Measurements from ENCODE around the gene UBQLN3.

UBQLN3 gene

DNA sequence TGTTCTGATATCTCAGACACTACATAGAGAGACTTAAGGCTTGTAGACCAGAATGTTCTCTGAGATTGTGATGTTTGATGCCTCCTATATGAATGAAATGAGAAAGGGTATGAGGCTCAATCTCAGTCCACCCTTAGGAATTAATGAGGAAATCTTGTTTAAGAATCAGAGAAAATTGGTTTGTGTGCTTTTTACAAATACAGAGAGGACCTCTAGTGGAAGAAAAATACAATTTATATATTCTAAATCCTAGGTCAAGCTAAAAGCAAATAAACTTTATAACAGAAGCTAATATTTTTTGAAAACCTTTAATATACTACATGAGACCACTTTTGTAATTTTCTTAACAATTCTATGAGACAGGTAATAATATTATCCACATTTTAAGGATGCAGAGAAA lies 43.6 kb upstream of the UBQLN3 start:
- Histone ChIP-seq H3K36me3 (ENCODE audit: insufficient read depth, low read length) (no peaks in the 10 kb centered on the region), H3K4me2 (ENCODE audit: insufficient read depth, low read length) (no peak overlapping the region), H3K27ac (ENCODE audit: low read length) (no peak overlapping the region), H3K79me2 (ENCODE audit: insufficient read depth, low read length) (no peaks in the 10 kb centered on the region), H4K20me1 (ENCODE audit: insufficient read depth, low read length) (no peaks in the 10 kb centered on the region; the same call in 1 of the 2 replicates), H3K4me1 (ENCODE audit: insufficient read depth, low read length) (no peaks in the 10 kb centered on the region), H3K9ac (ENCODE audit: low read depth, low read length) (no peak overlapping the region), H2AFZ (ENCODE audit: low read depth, low read length) (no peak overlapping the region), H3K27me3 (ENCODE audit: insufficient read depth, low read length, poor library complexity) (peaks cover 6% of the 10 kb centered on the region), H3K4me3 (ENCODE audit: low read depth in 1 of 2, low read length in 2 of 2) (no peak overlapping the region), H3K9me3 (ENCODE audit: insufficient read depth, low read length, severe bottlenecking) (no peaks in the 10 kb centered on the region)
- no peak for ATAC-seq (ENCODE audit: insufficient read depth, low read depth)
- DNase-seq, result no peak
- TF ChIP-seq EZH2 (IDR thresholded peaks at IDR 0.05; ENCODE audit: borderline replicate concordance, low read depth, low read length, severe bottlenecking), result no peak
- TF ChIP-seq, protein P1, sequence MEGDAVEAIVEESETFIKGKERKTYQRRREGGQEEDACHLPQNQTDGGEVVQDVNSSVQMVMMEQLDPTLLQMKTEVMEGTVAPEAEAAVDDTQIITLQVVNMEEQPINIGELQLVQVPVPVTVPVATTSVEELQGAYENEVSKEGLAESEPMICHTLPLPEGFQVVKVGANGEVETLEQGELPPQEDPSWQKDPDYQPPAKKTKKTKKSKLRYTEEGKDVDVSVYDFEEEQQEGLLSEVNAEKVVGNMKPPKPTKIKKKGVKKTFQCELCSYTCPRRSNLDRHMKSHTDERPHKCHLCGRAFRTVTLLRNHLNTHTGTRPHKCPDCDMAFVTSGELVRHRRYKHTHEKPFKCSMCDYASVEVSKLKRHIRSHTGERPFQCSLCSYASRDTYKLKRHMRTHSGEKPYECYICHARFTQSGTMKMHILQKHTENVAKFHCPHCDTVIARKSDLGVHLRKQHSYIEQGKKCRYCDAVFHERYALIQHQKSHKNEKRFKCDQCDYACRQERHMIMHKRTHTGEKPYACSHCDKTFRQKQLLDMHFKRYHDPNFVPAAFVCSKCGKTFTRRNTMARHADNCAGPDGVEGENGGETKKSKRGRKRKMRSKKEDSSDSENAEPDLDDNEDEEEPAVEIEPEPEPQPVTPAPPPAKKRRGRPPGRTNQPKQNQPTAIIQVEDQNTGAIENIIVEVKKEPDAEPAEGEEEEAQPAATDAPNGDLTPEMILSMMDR (IDR thresholded peaks at IDR 0.05; ENCODE audit: borderline replicate concordance, extremely low read depth, low read length, poor library complexity, severe bottlenecking), result no peak

DNA sequence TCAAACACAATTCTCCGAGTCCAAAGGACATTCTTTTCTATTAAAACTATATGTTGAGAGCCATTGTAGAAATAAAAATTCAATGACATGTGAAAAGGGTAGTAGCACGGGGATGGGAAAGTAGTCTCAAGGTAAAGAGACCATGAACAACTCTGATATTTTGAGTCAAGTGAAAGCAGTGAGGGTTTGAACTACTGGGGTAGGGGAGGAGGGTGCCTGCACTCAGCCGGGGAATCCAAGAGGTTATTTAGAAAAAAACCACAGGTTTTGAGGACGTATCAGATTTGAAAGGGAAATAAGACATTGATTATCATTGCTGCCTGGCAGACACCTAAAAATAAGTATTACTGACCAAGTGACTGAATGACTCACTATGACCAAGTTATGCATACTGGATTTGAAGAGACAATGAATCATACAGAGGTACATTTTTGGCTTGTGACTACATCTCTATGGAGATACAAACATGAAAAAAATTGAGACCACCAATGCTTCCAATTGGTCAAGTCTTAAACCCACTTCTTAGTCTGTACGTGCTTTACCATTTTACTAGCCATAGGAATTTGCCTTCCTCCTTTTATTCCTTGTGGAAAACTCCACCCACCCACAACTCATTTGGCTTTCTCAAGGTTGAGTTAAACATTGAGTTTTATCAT lies 40.8 kb upstream of the UBQLN3 start:
- ATAC-seq (ENCODE audit: insufficient read depth, low read depth) (no peak), DNase-seq (no peak)
- peaks cover 4% of the 10 kb centered on the region for H3K27me3 ChIP-seq (ENCODE audit: insufficient read depth, low read length, poor library complexity)
- H3K4me1 ChIP-seq (ENCODE audit: insufficient read depth, low read length), result no peaks in the 10 kb centered on the region
- no peak overlapping the region for H3K4me2 ChIP-seq (ENCODE audit: insufficient read depth, low read length)
- no peak overlapping the region for H3K4me3 ChIP-seq (ENCODE audit: low read depth in 1 of 2, low read length in 2 of 2)
- H3K9ac ChIP-seq (ENCODE audit: low read depth, low read length), result no peak overlapping the region
- TF ChIP-seq, protein P1 (IDR thresholded peaks at IDR 0.05; ENCODE audit: borderline replicate concordance, extremely low read depth, low read length, poor library complexity, severe bottlenecking), result no peak
- no peak for TF ChIP-seq EZH2 (IDR thresholded peaks at IDR 0.05; ENCODE audit: borderline replicate concordance, low read depth, low read length, severe bottlenecking)
- H2AFZ ChIP-seq (ENCODE audit: low read depth, low read length), result no peak overlapping the region
- H3K36me3 ChIP-seq (ENCODE audit: insufficient read depth, low read length), result no peaks in the 10 kb centered on the region
- H3K27ac ChIP-seq (ENCODE audit: low read length), result no peak overlapping the region
- no peaks in the 10 kb centered on the region for H3K9me3 ChIP-seq (ENCODE audit: insufficient read depth, low read length, severe bottlenecking)
- no peaks in the 10 kb centered on the region for H3K79me2 ChIP-seq (ENCODE audit: insufficient read depth, low read length)
- no peaks in the 10 kb centered on the region for H4K20me1 ChIP-seq (ENCODE audit: insufficient read depth, low read length)

DNA sequence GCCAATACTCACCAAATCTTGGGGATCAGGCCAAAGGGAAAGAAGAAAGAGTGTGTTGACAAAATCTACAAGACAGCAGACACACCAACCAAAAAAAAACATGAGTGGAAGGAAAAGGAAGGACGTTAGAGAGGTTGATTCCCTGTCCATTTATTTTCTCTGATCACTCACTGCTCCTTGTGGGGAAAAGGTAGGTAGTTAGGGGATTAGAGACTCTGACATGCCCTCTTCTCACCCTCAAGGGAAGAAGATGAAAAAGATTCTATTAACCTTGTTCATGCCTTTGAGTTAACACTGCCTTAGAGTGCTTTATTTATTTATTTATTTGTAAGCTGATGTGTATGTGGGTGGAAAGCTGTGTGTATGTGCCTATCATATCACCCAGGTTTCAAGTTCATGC lies 38.7 kb upstream of the UBQLN3 start, which contains the start of gene OR52H1:
Gene OR52H1, minus strand, starts transcription at position 101 of the 400 bp plus-strand sequence. CDS start 3,035 bp downstream, outside the sequence.
- Histone ChIP-seq H2AFZ (ENCODE audit: low read depth, low read length) (no peak within 1 kb of the TSS), H3K4me2 (ENCODE audit: insufficient read depth, low read length) (no peak within 1 kb of the TSS), H3K9ac (ENCODE audit: low read depth, low read length) (no peak within 1 kb of the TSS), H4K20me1 (ENCODE audit: insufficient read depth, low read length) (no peaks in the 10 kb centered on the region), H3K9me3 (ENCODE audit: insufficient read depth, low read length, severe bottlenecking) (no peaks in the 10 kb centered on the region), H3K27me3 (ENCODE audit: insufficient read depth, low read length, poor library complexity) (peaks cover 6% of the 10 kb centered on the region), H3K36me3 (ENCODE audit: insufficient read depth, low read length) (no peaks in the 10 kb centered on the region), H3K79me2 (ENCODE audit: insufficient read depth, low read length) (no peaks in the 10 kb centered on the region), H3K4me1 (ENCODE audit: insufficient read depth, low read length) (no peaks in the 10 kb centered on the region), H3K4me3 (ENCODE audit: low read depth in 1 of 2, low read length in 2 of 2) (no peak within 1 kb of the TSS), H3K27ac (ENCODE audit: low read length) (no peak within 1 kb of the TSS)
- DNase-seq (no peak), ATAC-seq (ENCODE audit: insufficient read depth, low read depth) (no peak)
- TF ChIP-seq, protein P1 (IDR thresholded peaks at IDR 0.05; ENCODE audit: borderline replicate concordance, extremely low read depth, low read length, poor library complexity, severe bottlenecking), result no peak
- no peak for TF ChIP-seq EZH2 (IDR thresholded peaks at IDR 0.05; ENCODE audit: borderline replicate concordance, low read depth, low read length, severe bottlenecking)
